SU-DHL-6 (cell line): ENCODE measurements around the gene BCL3.

ENCODE experiments used
- H2AFZ ChIP-seq: fragments of 200-600 bp; sonication (generic); 2 replicates; pipeline ENCODE4 v1.6.1; 2014; ENCODE audit warnings: low read depth, mild to moderate bottlenecking, moderate library complexity, mixed read lengths, antibody characterized with exemption, low read length; ENCODE audit not compliant: severe bottlenecking
- H3F3A ChIP-seq: fragments of 200-600 bp; shearing (Covaris generic); 2 replicates; pipeline ENCODE4 v1.6.0; 2016; ENCODE audit warnings: antibody characterized with exemption, mild to moderate bottlenecking; ENCODE audit not compliant: insufficient read depth
- H3K27ac ChIP-seq: fragments of 200-600 bp; sonication (generic); 2 replicates; pipeline ENCODE4 v1.5.1; 2016; ENCODE audit warnings: low read depth, mild to moderate bottlenecking, low read length, moderate library complexity, mixed read lengths
- H3K27me3 ChIP-seq: fragments of 200-600 bp; sonication (generic), shearing (Covaris generic); 2 replicates; pipeline ENCODE4 v1.6.0; 2014; ENCODE audit warnings: mild to moderate bottlenecking, low read length
- H3K36me3 ChIP-seq: fragments of 200-600 bp; sonication (generic); 2 replicates; pipeline ENCODE4 v1.6.1; 2014; ENCODE audit warnings: mild to moderate bottlenecking, low read length, mixed read lengths
- H3K4me2 ChIP-seq: fragments of 300-600, 200-600 bp; shearing (Covaris generic), sonication (generic); 2 replicates; pipeline ENCODE4 v1.6.0; 2014; ENCODE audit warnings: low read length, low read depth, mild to moderate bottlenecking; ENCODE audit not compliant: poor library complexity, severe bottlenecking
- H3K4me3 ChIP-seq: fragments of 200-600 bp; sonication (generic); 2 replicates; pipeline ENCODE4 v1.5.1; 2014; ENCODE audit warnings: antibody characterized with exemption, low read length, mild to moderate bottlenecking, mixed read lengths; ENCODE audit not compliant: insufficient read depth, poor library complexity, severe bottlenecking
- H3K79me2 ChIP-seq: fragments of 200-600 bp; sonication (generic); 2 replicates; pipeline ENCODE4 v1.6.1; 2014; ENCODE audit warnings: mild to moderate bottlenecking, low read length, moderate library complexity; ENCODE audit not compliant: insufficient read depth
- H3K9ac ChIP-seq: fragments of 200-600 bp; sonication (generic); 2 replicates; pipeline ENCODE4 v1.7.0; 2014; ENCODE audit warnings: mild to moderate bottlenecking, low read length
- H3K9me2 ChIP-seq: fragments of 200-600 bp; sonication (generic); replicated peaks from 2 replicates; pipeline ENCODE4 v1.6.1; 2014; ENCODE audit warnings: low read length; ENCODE audit not compliant: insufficient read depth
- H3K9me3 ChIP-seq: fragments of 200-600 bp; sonication (generic); 2 replicates; pipeline ENCODE4 v1.6.1; 2014; ENCODE audit warnings: low read length, mixed read lengths; ENCODE audit not compliant: insufficient read depth
- H4K20me1 ChIP-seq: fragments of 200-600 bp; sonication (generic); 2 replicates; pipeline ENCODE4 v1.6.1; 2014; ENCODE audit warnings: low read depth, mild to moderate bottlenecking, antibody characterized with exemption, low read length, moderate library complexity, mixed read lengths
- CTCF ChIP-seq: fragments of 200-600 bp; sonication (generic); IDR thresholded peaks from one replicate; pipeline ENCODE4 v1.5.1; 2017; ENCODE audit warnings: antibody characterized with exemption, mild to moderate bottlenecking, low read length, moderate library complexity; ENCODE audit not compliant: insufficient read depth, poor library complexity, severe bottlenecking
- EZH2phosphoT487 ChIP-seq: fragments of 200-600 bp; sonication (generic), shearing (Covaris generic); conservative IDR thresholded peaks from 2 replicates; pipeline ENCODE4 v1.6.1; 2018; ENCODE audit warnings: mild to moderate bottlenecking, antibody characterized with exemption, low read length, moderate library complexity, mixed read lengths

Gene BCL3

GRCh38 chr19:44734357-44734756, 14.2 kb upstream of the BCL3 start:
- no peaks in the 10 kb centered on the region for H3K79me2 ChIP-seq
- no peaks in the 10 kb centered on the region for H3K27me3 ChIP-seq
- no peak for TF ChIP-seq CTCF
- no peaks in the 10 kb centered on the region for H3K9me3 ChIP-seq
- no peak overlapping the region for H3K4me3 ChIP-seq
- H3F3A ChIP-seq = no peaks in the 10 kb centered on the region
- H3K36me3 ChIP-seq = no peaks in the 10 kb centered on the region
- no peak overlapping the region for H3K27ac ChIP-seq
- no peaks in the 10 kb centered on the region for H4K20me1 ChIP-seq
- no peaks in the 10 kb centered on the region for H3K9me2 ChIP-seq
- H3K9ac ChIP-seq = no peak overlapping the region
- no peak overlapping the region for H3K4me2 ChIP-seq
- H2AFZ ChIP-seq = no peak overlapping the region

- Histone ChIP-seq H3K27ac (no peak overlapping the region), H3K9me3 (no peaks in the 10 kb centered on the region), H3K36me3 (no peaks in the 10 kb centered on the region), H3K27me3 (no peaks in the 10 kb centered on the region), H3K9me2 (no peaks in the 10 kb centered on the region), H4K20me1 (no peaks in the 10 kb centered on the region), H3K9ac (no peak overlapping the region), H2AFZ (no peak overlapping the region), H3K79me2 (no peaks in the 10 kb centered on the region), H3K4me2 (no peak overlapping the region), H3F3A (no peaks in the 10 kb centered on the region), H3K4me3 (no peak overlapping the region)
- TF ChIP-seq EZH2phosphoT487 (no peak), CTCF (no peak)
Measured at GRCh38 chr19:44735011-44735410, 13.5 kb upstream of the BCL3 start.

- Histone ChIP-seq H3K9me3 (no peaks in the 10 kb centered on the region), H3K27ac (no peak overlapping the region), H3K4me3 (no peak overlapping the region), H3K27me3 (no peaks in the 10 kb centered on the region), H3K36me3 (no peaks in the 10 kb centered on the region), H3K9ac (no peak overlapping the region), H4K20me1 (no peaks in the 10 kb centered on the region), H2AFZ (no peak overlapping the region), H3K79me2 (no peaks in the 10 kb centered on the region), H3K9me2 (no peaks in the 10 kb centered on the region), H3K4me2 (no peak overlapping the region), H3F3A (no peaks in the 10 kb centered on the region)
- no peak for TF ChIP-seq EZH2phosphoT487
- no peak for TF ChIP-seq CTCF
Measured at GRCh38 chr19:44737238-44738071, 11.1 kb upstream of the BCL3 start.
